WERI-Rb-1 (cell line): ENCODE data around the gene CDH4.

Source experiments
- DNase-seq: peaks from one replicate; pipeline ENCODE4 v3.0.0-alpha.2; 2020
- H3K27ac ChIP-seq: fragments of 250-450 bp; sonication (Bioruptor Pico); 2 replicates; pipeline ENCODE4 v1.5.1; 2020; ENCODE audit warnings: mild to moderate bottlenecking, moderate library complexity
- H3K27me3 ChIP-seq: fragments of 250-450 bp; sonication (Bioruptor Pico); 2 replicates; pipeline ENCODE4 v1.5.1; 2021; ENCODE audit warnings: mild to moderate bottlenecking, low read depth, moderate library complexity; ENCODE audit not compliant: insufficient read depth, severe bottlenecking
- H3K36me3 ChIP-seq: fragments of 250-450 bp; sonication (Bioruptor Pico); 2 replicates; pipeline ENCODE4 v1.5.1; 2020; ENCODE audit warnings: mild to moderate bottlenecking, moderate library complexity
- H3K4me3 ChIP-seq: 2 replicates; pipeline ENCODE4 v1.5.1; 2011; ENCODE audit warnings: low read depth, mild to moderate bottlenecking, control low read depth, low read length
- H3K9me3 ChIP-seq: fragments of 250-450 bp; sonication (Bioruptor Pico); 2 replicates; pipeline ENCODE4 v1.5.1; 2021; ENCODE audit warnings: mild to moderate bottlenecking, moderate library complexity; ENCODE audit not compliant: severe bottlenecking
- TF ChIP-seq, protein P1 (sequence below): IDR thresholded peaks from 2 replicates; pipeline ENCODE4 v1.5.1; 2011; ENCODE audit warnings: low read depth, mild to moderate bottlenecking, control low read depth, inconsistent platforms, low read length

CDH4 gene

DNA sequence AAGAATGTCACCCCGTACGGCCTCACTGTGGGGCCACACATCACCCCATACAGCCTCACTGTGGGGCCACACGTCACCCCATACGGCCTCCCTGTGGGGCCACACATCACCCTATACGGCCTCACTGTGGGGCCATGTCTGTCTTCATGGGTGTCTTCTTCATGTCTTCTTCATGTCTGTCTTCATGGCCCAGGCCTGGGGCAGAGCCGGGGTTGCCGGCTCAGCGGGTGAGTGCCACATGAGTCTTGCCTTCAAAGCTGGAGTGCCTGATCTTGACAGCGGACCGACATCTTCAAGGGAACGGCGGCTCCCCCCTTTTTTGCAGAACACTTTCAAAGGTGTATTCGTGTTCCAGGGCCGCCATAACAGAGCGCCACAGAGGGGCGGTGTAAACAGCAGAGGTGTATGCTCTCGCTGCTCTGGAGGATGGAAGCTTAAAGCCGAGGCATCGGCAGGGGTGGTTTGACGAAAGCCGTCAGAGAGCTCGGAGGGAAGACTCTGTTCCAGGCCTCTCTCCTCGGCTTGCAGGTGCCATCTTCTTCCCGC, 448.6 kb downstream of the CDH4 start:
- DNase-seq = no peak
- Histone ChIP-seq H3K36me3 (no peaks in the 10 kb centered on the region), H3K9me3 (no peaks in the 10 kb centered on the region), H3K4me3 (no peak overlapping the region), H3K27me3 (peaks cover 99% of the 10 kb centered on the region), H3K27ac (no peak overlapping the region)
- TF ChIP-seq, protein P1, sequence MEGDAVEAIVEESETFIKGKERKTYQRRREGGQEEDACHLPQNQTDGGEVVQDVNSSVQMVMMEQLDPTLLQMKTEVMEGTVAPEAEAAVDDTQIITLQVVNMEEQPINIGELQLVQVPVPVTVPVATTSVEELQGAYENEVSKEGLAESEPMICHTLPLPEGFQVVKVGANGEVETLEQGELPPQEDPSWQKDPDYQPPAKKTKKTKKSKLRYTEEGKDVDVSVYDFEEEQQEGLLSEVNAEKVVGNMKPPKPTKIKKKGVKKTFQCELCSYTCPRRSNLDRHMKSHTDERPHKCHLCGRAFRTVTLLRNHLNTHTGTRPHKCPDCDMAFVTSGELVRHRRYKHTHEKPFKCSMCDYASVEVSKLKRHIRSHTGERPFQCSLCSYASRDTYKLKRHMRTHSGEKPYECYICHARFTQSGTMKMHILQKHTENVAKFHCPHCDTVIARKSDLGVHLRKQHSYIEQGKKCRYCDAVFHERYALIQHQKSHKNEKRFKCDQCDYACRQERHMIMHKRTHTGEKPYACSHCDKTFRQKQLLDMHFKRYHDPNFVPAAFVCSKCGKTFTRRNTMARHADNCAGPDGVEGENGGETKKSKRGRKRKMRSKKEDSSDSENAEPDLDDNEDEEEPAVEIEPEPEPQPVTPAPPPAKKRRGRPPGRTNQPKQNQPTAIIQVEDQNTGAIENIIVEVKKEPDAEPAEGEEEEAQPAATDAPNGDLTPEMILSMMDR = no peak

DNA sequence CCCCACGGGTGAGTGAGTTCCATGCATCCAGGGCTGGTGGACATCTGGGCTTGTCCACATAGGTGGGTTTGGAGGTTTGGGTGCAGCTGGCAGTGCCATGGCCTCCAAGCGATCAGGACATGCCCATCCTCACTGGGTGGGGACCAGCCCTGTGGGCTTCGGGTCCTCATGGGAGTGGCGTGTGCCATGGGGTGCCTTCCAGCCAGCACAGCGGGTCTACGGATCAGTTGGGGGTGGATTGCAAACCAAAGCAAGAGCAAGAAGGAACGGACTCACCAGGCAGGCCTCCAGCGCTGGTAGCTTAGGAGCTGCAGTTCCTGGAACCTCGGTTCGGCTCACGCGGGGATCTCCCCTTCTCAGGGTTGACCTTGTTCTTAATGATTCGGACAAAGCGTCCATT, 449.3 kb downstream of the CDH4 start:
- DNase-seq = no peak
- H3K4me3 ChIP-seq = no peak overlapping the region
- TF ChIP-seq, protein P1 = no peak
- peaks cover 99% of the 10 kb centered on the region for H3K27me3 ChIP-seq
- H3K27ac ChIP-seq = no peak overlapping the region
- no peaks in the 10 kb centered on the region for H3K36me3 ChIP-seq
- no peaks in the 10 kb centered on the region for H3K9me3 ChIP-seq

DNA sequence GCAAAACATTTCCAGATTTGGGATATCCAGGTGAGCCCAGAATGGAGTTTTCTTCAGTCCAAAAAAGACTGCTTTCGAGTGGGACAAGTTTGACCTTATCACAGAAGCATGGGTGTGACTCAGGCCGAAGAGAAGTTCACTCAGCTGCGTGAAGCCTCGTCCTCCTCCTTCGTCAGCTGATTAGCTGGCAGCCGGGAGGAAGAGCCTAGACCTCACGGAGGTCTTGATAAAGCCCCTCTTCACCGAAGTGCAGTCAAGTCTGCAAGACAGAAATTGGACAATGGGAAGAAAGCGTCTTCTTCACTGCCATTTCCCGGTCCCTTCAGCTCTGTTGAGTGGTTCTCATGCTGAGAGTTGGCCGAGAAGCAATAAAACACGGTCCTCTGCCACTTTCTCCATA, 449.7 kb downstream of the CDH4 start:
- Histone ChIP-seq H3K27ac (no peak overlapping the region), H3K9me3 (no peaks in the 10 kb centered on the region), H3K27me3 (peaks cover 99% of the 10 kb centered on the region), H3K36me3 (no peaks in the 10 kb centered on the region), H3K4me3 (no peak overlapping the region)
- TF ChIP-seq, protein P1 = no peak
- DNase-seq = no peak

DNA sequence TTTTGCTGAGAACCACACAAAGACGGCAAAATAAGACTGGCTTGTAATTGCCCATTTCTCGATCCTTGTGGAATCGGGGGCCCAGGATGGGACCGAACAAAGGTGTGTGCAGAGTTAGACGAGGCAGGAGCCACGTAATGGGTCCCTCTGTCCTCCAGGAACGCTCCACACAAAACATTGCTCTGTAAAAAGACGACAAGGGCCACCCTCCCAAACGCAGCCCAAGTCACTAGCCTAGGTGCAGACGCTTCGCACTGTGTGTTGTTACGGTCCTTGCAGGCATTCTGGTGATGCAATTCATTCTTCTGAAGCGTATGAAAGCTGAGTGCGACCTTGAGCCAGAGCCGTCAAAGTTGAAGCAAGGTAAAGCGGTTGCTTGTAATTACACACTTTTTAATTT, 450.2 kb downstream of the CDH4 start:
- DNase-seq = no peak
- Histone ChIP-seq H3K27ac (no peak overlapping the region), H3K27me3 (peaks cover 99% of the 10 kb centered on the region), H3K4me3 (no peak overlapping the region), H3K36me3 (no peaks in the 10 kb centered on the region), H3K9me3 (no peaks in the 10 kb centered on the region)
- TF ChIP-seq, protein P1 = no peak

DNA sequence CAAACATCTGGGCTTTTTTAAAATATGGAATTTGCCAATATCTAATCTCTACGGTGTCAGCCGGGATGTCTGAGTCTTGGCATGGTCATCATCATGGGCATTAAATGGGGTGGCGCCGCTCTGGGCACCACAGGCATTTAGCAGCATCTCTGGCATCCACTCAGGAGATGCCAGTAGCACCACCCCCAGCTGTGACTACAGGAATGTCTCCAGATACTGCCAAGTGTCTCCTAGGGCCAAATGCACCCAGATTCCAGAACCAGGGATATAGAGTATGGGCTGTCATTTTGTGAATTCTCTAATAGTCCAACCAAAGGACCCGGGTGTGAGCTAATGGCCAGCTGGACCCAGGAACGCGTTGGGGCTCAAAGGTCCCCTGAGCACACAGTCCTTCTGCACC, 452.6 kb downstream of the CDH4 start:
- H3K27me3 ChIP-seq = peaks cover 95% of the 10 kb centered on the region
- no peaks in the 10 kb centered on the region for H3K9me3 ChIP-seq
- H3K36me3 ChIP-seq = no peaks in the 10 kb centered on the region
- no peak overlapping the region for H3K27ac ChIP-seq
- TF ChIP-seq, protein P1 = no peak
- H3K4me3 ChIP-seq = no peak overlapping the region
- DNase-seq = no peak
